IPS-20b (cell line): ENCODE data around the gene ABCB6.

Experiments used
- H3K27ac ChIP-seq: one replicate; pipeline ENCODE4 v1.5.1; 2013; ENCODE audit warnings: low read length
- H3K27me3 ChIP-seq: 2 replicates; pipeline ENCODE4 v1.6.1; 2013; ENCODE audit warnings: mild to moderate bottlenecking, low read length, inconsistent platforms; ENCODE audit not compliant: insufficient read depth
- H3K36me3 ChIP-seq: 2 replicates; pipeline ENCODE4 v1.6.1; 2013; ENCODE audit warnings: low read depth, mild to moderate bottlenecking, inconsistent platforms, low read length, moderate library complexity; ENCODE audit not compliant: insufficient read depth
- H3K4me1 ChIP-seq: 2 replicates; pipeline ENCODE4 v1.6.1; 2013; ENCODE audit warnings: mild to moderate bottlenecking, control low read depth, inconsistent platforms, low read length, moderate library complexity; ENCODE audit not compliant: insufficient read depth
- H3K4me3 ChIP-seq: 2 replicates; pipeline ENCODE4 v1.5.1; 2013; ENCODE audit warnings: mild to moderate bottlenecking, low read length, inconsistent platforms
- H3K9ac ChIP-seq: 2 replicates; pipeline ENCODE4 v1.6.1; 2013; ENCODE audit warnings: low read depth, mild to moderate bottlenecking, inconsistent platforms, low read length, moderate library complexity
- H3K9me3 ChIP-seq: 2 replicates; pipeline ENCODE4 v1.6.1; 2013; ENCODE audit warnings: mild to moderate bottlenecking, low read depth, low read length, inconsistent platforms; ENCODE audit not compliant: insufficient read depth

The ABCB6 gene

GRCh38 chr2:219243291-219243761, 24.6 kb upstream of the ABCB6 start:
- peaks cover 4% of the 10 kb centered on the region; the same call in 1 of the 2 replicates for H3K4me1 ChIP-seq
- H3K9ac ChIP-seq = no peak overlapping the region
- H3K27me3 ChIP-seq = no peaks in the 10 kb centered on the region
- H3K27ac ChIP-seq = no peak overlapping the region
- H3K36me3 ChIP-seq = peaks cover 13% of the 10 kb centered on the region
- H3K4me3 ChIP-seq = no peak overlapping the region
- no peaks in the 10 kb centered on the region for H3K9me3 ChIP-seq

DNA sequence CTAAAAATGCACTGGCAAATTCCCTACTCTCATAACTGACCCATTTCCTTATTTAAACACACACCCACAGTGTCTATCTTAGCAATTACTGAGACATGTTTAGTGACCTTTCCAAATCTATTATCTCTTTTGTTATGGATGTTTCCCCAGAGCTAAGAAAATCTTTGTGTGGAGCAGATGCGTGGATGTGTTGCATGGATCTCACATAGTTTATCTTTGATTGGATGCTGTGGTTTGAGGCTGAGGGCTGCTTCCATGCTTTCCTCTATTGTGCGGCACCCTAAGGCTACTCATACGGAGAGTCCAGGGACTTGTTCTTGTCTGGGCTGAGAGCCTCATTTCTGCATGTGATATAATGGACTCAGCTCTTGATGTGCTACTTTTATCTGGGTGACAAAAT, 15.6 kb upstream of the ABCB6 start:
- H3K4me3 ChIP-seq = no peak overlapping the region
- H3K27ac ChIP-seq = no peak overlapping the region
- no peaks in the 10 kb centered on the region for H3K9me3 ChIP-seq
- no peaks in the 10 kb centered on the region for H3K27me3 ChIP-seq
- no peak overlapping the region for H3K9ac ChIP-seq
- H3K4me1 ChIP-seq = no peaks in the 10 kb centered on the region
- peaks cover 68% of the 10 kb centered on the region for H3K36me3 ChIP-seq

- Histone ChIP-seq H3K4me1 (peaks cover 6% of the 10 kb centered on the region; the same call in 1 of the 2 replicates), H3K27me3 (no peaks in the 10 kb centered on the region), H3K9ac (peak overlapping the region; percentile 91), H3K36me3 (peaks cover 44% of the 10 kb centered on the region), H3K4me3 (peak overlapping the region; percentile 97), H3K9me3 (no peaks in the 10 kb centered on the region), H3K27ac (peak overlapping the region; percentile 74)
Measured at GRCh38 chr2:219230059-219230540, 11.3 kb upstream of the ABCB6 start.

- Histone ChIP-seq H3K27me3 (no peaks in the 10 kb centered on the region), H3K9ac (peak within 1 kb of the TSS; percentile 91), H3K4me1 (peaks cover 6% of the 10 kb centered on the region; the same call in 1 of the 2 replicates), H3K4me3 (peak within 1 kb of the TSS; percentile 97), H3K9me3 (no peaks in the 10 kb centered on the region), H3K36me3 (peaks cover 44% of the 10 kb centered on the region), H3K27ac (peak within 1 kb of the TSS; percentile 74)
Measured at GRCh38 chr2:219229305-219230058, 10.7 kb upstream of the ABCB6 start, which contains the start of the genes ANKZF1 and ATG9A. Gene ANKZF1 (plus strand): TSS chr2:219229806. CDS start chr2:219230258, 452 bp downstream. Gene ATG9A (minus strand): TSS chr2:219229636. CDS start chr2:219228024, 1,612 bp downstream.

- Histone ChIP-seq H3K27me3 (no peaks in the 10 kb centered on the region), H3K27ac (no peak overlapping the region), H3K36me3 (peaks cover 44% of the 10 kb centered on the region), H3K9me3 (no peaks in the 10 kb centered on the region), H3K9ac (peak overlapping the region; percentile 90), H3K4me3 (peak overlapping the region; percentile 97), H3K4me1 (peaks cover 6% of the 10 kb centered on the region; the same call in 1 of the 2 replicates)
Measured at GRCh38 chr2:219228911-219229304, 10.2 kb upstream of the ABCB6 start.

DNA sequence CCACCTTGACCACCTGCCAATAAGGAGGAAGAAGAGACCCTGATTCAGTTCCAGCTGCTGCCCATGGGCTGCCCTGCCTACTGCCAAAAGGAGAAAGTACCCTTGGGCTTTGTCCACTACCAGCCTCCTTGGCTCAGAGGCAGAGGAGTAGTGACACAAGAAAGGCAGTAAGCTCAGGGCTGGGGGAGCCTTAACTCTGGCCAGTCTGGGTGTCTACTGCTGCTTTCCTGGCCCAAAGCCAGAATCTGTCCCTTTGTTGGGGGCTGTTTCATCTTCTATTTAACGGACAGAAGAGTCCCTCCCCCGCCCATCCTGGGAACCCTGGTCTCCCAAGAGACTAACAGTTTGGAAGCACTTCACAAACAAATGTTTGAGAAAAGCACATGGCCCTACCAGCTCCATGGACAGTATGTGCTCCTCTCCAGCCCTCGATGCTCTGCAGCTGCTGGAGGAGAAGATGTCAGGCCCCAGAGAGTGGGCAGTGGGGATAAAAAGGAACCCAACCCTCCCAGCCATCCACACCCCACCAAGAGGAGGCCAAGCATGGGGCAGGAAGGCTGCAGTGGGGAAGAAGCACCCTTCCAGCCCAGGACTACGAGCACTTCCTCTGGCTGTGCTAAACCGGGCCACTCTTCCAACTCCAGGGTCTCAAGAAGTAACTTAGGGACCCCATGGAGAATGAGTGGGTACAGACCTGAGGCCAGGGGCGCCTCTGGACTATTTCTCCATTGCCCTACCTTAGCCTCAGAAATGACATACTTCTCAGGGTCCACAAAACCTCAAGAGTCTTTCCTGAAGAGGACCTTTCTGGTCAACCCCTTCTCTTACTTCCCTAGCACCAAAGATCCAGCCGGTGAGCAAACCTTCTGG, 9.5 kb upstream of the ABCB6 start:
- peak overlapping the region; percentile 90 for H3K9ac ChIP-seq
- H3K27ac ChIP-seq = no peak overlapping the region
- H3K27me3 ChIP-seq = no peaks in the 10 kb centered on the region
- H3K36me3 ChIP-seq = peaks cover 44% of the 10 kb centered on the region
- H3K9me3 ChIP-seq = no peaks in the 10 kb centered on the region
- H3K4me1 ChIP-seq = peaks cover 6% of the 10 kb centered on the region; the same call in 1 of the 2 replicates
- H3K4me3 ChIP-seq = peak overlapping the region; percentile 97

DNA sequence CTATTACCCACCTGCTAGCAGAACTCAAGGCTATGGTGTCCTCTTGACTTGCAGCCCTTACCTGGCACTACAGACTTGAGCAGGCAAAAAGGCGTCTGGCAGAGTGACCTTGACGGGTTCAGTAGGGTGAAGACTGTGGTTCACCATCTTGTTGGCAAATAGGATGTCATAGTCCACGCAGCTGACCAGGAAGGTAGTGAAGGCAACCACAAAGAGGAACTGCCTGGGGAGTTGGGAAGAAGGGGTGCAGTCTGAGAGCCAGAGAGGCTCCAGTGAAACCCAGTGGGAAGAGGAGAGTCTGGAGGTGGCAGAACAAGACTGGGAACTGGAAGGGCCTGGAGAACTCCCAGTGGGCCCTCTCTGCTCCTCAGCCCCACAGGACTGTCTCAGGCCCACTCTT, 6.6 kb upstream of the ABCB6 start:
- H3K27ac ChIP-seq = no peak overlapping the region
- no peak overlapping the region for H3K9ac ChIP-seq
- H3K4me3 ChIP-seq = no peak overlapping the region
- no peaks in the 10 kb centered on the region for H3K9me3 ChIP-seq
- H3K27me3 ChIP-seq = no peaks in the 10 kb centered on the region
- H3K36me3 ChIP-seq = peaks cover 46% of the 10 kb centered on the region
- H3K4me1 ChIP-seq = peaks cover 6% of the 10 kb centered on the region; the same call in 1 of the 2 replicates

DNA sequence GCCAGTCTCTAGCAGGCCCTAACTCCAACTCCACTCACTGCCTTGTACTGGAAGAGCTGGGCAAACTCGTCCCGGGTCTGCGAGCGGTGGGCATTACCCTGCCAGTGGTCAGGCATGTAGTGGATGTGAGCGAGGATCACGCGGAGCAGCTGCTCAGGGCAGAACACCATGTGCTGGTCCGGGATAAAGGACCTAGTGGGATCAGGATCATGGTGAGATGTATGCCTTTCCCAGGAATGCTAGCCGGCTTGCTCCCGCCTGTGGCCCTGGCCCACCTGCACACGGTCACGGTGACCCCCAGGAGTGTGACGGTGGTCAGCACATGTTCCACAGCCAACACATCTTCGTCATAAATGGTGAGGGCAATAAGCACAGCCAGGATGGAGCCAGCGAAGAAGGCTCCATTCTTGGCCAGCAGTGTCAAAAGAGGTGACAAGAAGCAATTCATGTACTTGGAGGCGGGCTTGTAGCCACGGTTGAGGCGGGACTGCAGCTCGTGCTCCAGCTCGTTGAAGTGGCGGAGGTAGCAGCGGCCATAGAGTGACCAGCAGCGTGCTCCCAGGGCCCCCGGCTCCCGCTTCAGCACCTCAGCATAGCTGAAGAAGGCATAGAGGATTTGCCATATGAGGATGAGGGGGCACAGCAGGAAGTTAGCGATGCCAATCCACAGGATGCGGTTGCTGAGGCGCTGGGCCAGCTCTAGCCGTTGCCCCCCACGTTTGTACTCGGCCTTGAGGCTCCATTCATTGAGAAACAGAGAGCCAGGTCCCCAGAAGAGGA, 5.3 kb upstream of the ABCB6 start:
- H3K36me3 ChIP-seq = peaks cover 46% of the 10 kb centered on the region
- no peaks in the 10 kb centered on the region for H3K9me3 ChIP-seq
- H3K9ac ChIP-seq = no peak overlapping the region
- H3K27me3 ChIP-seq = no peaks in the 10 kb centered on the region
- H3K4me3 ChIP-seq = no peak overlapping the region
- H3K4me1 ChIP-seq = peaks cover 8% of the 10 kb centered on the region; the same call in 1 of the 2 replicates
- no peak overlapping the region for H3K27ac ChIP-seq

GRCh38 chr2:219221957-219222518, 3.3 kb upstream of the ABCB6 start:
- Histone ChIP-seq H3K36me3 (peaks cover 46% of the 10 kb centered on the region), H3K9me3 (no peaks in the 10 kb centered on the region), H3K4me3 (no peak overlapping the region), H3K4me1 (peaks cover 3% of the 10 kb centered on the region; the same call in 1 of the 2 replicates), H3K27ac (no peak overlapping the region), H3K27me3 (no peaks in the 10 kb centered on the region), H3K9ac (no peak overlapping the region)

- Histone ChIP-seq H3K36me3 (peaks cover 46% of the 10 kb centered on the region), H3K4me3 (no peak overlapping the region), H3K4me1 (peaks cover 3% of the 10 kb centered on the region; the same call in 1 of the 2 replicates), H3K27ac (no peak overlapping the region), H3K9ac (no peak overlapping the region), H3K9me3 (no peaks in the 10 kb centered on the region), H3K27me3 (no peaks in the 10 kb centered on the region)
Measured at GRCh38 chr2:219220652-219221402, 2.1 kb upstream of the ABCB6 start.
